ENCODE data around the gene PLGRKT.
"Not testable (repeated sequence)": the region's sequence is repeated elsewhere in the genome, so short reads cannot be mapped to it uniquely, and the experiment has no call there.

PLGRKT gene

GRCh38 chr9:5429873-5430564 lies 7.7 kb downstream of the PLGRKT start:
- DNase-seq, result no peak

GRCh38 chr9:5428794-5429528 lies 8.8 kb downstream of the PLGRKT start:
- no peak for DNase-seq

GRCh38 chr9:5428172-5428571 lies 9.6 kb downstream of the PLGRKT start:
- no peak for DNase-seq

- no peak for DNase-seq
Observed at GRCh38 chr9:5427005-5427404, 10.7 kb downstream of the PLGRKT start.

GRCh38 chr9:5425006-5425628 lies 12.6 kb downstream of the PLGRKT start:
- peak; percentile 7 for DNase-seq

GRCh38 chr9:5422276-5422675 lies 15.4 kb downstream of the PLGRKT start:
- no peak for DNase-seq

- DNase-seq, result no peak
Observed at GRCh38 chr9:5421163-5421562, 16.6 kb downstream of the PLGRKT start.

GRCh38 chr9:5419987-5420386 lies 17.7 kb downstream of the PLGRKT start:
- DNase-seq, result no peak

- no peak for DNase-seq
Observed at GRCh38 chr9:5418481-5418880, 19.2 kb downstream of the PLGRKT start.

GRCh38 chr9:5416953-5417352 lies 20.8 kb downstream of the PLGRKT start:
- DNase-seq, result no peak

GRCh38 chr9:5408596-5408995 lies 29.1 kb downstream of the PLGRKT start:
- DNase-seq, result no peak

- DNase-seq, result no peak
Observed at GRCh38 chr9:5402217-5402616, 35.5 kb downstream of the PLGRKT start.

- DNase-seq, result not testable (repeated sequence)
Observed at GRCh38 chr9:5397547-5397946, 40.2 kb downstream of the PLGRKT start.

GRCh38 chr9:5395428-5395827 lies 42.3 kb downstream of the PLGRKT start:
- DNase-seq, result no peak

GRCh38 chr9:5393976-5394375 lies 43.7 kb downstream of the PLGRKT start:
- DNase-seq, result not testable (repeated sequence)

GRCh38 chr9:5393497-5393896 lies 44.2 kb downstream of the PLGRKT start:
- no peak for DNase-seq

GRCh38 chr9:5392285-5392684 lies 45.4 kb downstream of the PLGRKT start:
- DNase-seq, result no peak

- DNase-seq, result no peak
Observed at GRCh38 chr9:5389109-5389732, 48.5 kb downstream of the PLGRKT start.

GRCh38 chr9:5388026-5388819 lies 49.5 kb downstream of the PLGRKT start:
- DNase-seq, result no peak

- DNase-seq, result no peak
Observed at GRCh38 chr9:5384436-5384835, 53.3 kb downstream of the PLGRKT start.

GRCh38 chr9:5382479-5382878 lies 55.2 kb downstream of the PLGRKT start:
- no peak for DNase-seq

GRCh38 chr9:5375790-5376477 lies 61.8 kb downstream of the PLGRKT start:
- no peak for DNase-seq

Data from NCI-H1092 treated with DMSO at 0.1 percent for 48 hours (cell line).